GM12872 (cell line): ENCODE results near the gene FBXO28.

ENCODE experiments used
- CTCF ChIP-seq: IDR thresholded peaks from 3 replicates; pipeline ENCODE4 v1.5.1; 2011; ENCODE audit warnings: low read depth, mild to moderate bottlenecking, low read length, moderate library complexity; ENCODE audit not compliant: insufficient read depth

The FBXO28 gene

GRCh38 chr1:224114787-224115175 lies 870 bp downstream of the FBXO28 start:
- TF ChIP-seq CTCF, result no peak

DNA sequence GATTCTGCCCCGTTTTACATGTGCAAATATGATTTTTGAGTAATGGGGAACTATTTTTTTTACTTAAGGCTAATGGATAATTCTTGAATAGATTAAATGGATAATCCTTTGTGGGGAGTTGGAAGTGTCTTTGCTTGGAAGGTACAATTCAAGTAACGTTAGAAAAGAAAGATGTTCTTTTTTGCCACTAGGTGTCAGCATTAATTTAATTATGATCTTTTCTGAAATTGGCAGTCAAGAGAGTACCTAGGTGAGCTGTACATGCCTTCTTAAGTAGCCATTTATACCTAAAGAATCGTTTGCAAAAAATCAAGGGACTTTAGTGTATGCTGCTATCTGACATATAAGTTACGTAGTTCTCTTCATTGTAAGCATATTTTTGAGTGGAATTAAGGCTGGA lies 2.2 kb downstream of the FBXO28 start:
- TF ChIP-seq CTCF, result peak; percentile 48; the same call in 2 of the 3 replicates

DNA sequence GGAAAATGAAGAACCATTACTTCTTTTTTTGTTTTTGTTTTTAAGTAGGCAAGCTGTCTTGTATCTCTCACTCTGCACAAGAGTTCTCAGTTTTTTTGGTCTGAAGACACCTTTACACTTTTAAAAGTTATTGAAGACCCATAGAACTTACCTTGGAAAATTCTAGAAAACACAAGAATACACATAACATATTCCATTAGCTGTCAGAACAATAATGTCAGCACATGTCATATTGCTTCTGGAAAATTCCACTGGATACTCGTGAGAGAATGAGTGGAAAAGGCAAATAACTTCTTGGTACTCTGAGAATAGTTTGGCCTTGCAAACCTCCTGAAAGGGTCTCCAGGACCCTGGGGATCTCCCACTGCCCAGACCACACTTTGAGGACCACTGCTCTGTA lies 4.8 kb downstream of the FBXO28 start:
- no peak for TF ChIP-seq CTCF

- no peak for TF ChIP-seq CTCF
Observed at GRCh38 chr1:224123136-224123535, 9.2 kb downstream of the FBXO28 start.

GRCh38 chr1:224124220-224124619 lies 10.3 kb downstream of the FBXO28 start:
- TF ChIP-seq CTCF, result no peak

GRCh38 chr1:224127925-224128819 lies 14.3 kb downstream of the FBXO28 start:
- TF ChIP-seq CTCF, result no peak

DNA sequence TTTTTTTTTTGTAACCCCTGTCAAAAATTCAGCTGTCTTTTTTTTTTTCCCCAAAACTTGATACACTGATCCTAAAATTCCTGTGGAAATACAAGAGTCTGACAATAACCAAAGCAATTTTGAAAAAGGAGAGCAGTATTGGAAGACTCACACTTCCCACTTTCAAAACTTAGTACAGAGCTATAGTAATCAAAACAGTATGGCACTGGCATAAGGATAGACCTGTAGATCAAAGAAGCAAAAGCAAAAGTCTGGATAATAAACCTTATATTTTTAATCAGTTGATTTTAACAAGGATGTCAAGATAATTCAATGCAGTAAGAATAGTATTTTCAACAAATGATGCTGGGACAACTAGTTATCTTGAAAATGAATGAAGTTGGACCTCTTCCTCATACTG lies 17.3 kb downstream of the FBXO28 start:
- no peak for TF ChIP-seq CTCF
